Measurements from ENCODE around the gene IL1RN. TPM values are rescaled to one million over a fixed set of nuclear protein-coding genes. Genes with fewer than 3 reads are reported as not detected.

Gene IL1RN
- total and polyA plus RNA-seq, 2 of the 4 experiments (the other 2 are of a cell fraction) = not detected

DNA sequence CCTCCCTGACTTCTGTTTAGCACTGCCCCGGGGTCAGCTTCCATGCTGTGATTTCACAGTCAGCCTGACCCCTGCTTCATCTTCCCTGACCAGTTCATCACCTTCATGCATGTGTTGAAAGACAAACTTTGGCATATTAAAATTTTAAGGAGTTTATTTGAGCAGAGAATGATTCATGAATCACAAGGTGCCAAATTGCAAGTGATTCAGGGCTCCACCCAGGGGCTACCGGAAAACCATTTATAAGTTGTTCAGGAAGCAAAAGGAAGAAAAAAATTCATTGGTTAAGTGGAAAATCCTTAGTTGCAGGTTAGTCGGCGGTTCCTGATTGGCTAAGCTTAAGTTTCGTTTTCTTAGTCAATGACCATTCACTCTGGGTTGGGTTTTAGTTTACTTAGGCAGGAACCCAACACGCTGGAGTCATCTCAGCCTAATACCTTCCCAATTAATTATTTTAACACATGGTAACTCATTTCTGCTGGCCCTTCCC is 49.0 kb upstream of the IL1RN start:
- Histone ChIP-seq H3K18ac (ENCODE audit: low read depth, low read length) (no peak overlapping the region), H3K4me3 (ENCODE audit: insufficient read depth, low read depth, low read length) (no peak overlapping the region), H2BK120ac (ENCODE audit: low read depth, low read length) (no peak overlapping the region), H2AK9ac (replicated peaks; ENCODE audit: low read depth, low read length, poor library complexity) (no peak overlapping the region), H3K14ac (replicated peaks; ENCODE audit: low read depth, low read length) (no peak overlapping the region), H3K9me3 (ENCODE audit: control insufficient read depth, insufficient read depth, low read length) (no peaks in the 10 kb centered on the region), H2BK5ac (ENCODE audit: low read depth, low read length, poor library complexity, severe bottlenecking) (no peak overlapping the region), H2BK20ac (ENCODE audit: low read depth, low read length) (no peak overlapping the region), H3K9me1 (ENCODE audit: insufficient read depth, low read length) (no peaks in the 10 kb centered on the region), H2AK5ac (ENCODE audit: low read depth, low read length) (no peak overlapping the region), H3K56ac (ENCODE audit: extremely low read depth, insufficient read depth, low read length) (no peak overlapping the region), H3K27ac (ENCODE audit: insufficient read depth, low read length) (no peak overlapping the region), H2BK15ac (ENCODE audit: low read depth, low read length) (no peak overlapping the region), H4K8ac (ENCODE audit: low read depth in 2 of 2, low read length in 2 of 2) (no peak overlapping the region), H3K9ac (ENCODE audit: low read depth, low read length) (no peak overlapping the region), H4K91ac (ENCODE audit: insufficient read depth, low read depth, low read length) (no peak overlapping the region), H3K36me3 (ENCODE audit: control insufficient read depth, insufficient read depth, low read length) (no peaks in the 10 kb centered on the region), H3K4ac (ENCODE audit: low read depth, low read length) (no peak overlapping the region), H3K79me1 (ENCODE audit: low read depth in 1 of 2, low read length in 2 of 2) (no peaks in the 10 kb centered on the region), H3K4me1 (ENCODE audit: control insufficient read depth, insufficient read depth, low read length) (no peaks in the 10 kb centered on the region), H4K20me1 (ENCODE audit: insufficient read depth, low read length) (no peaks in the 10 kb centered on the region), H2AFZ (replicated peaks; ENCODE audit: low read length, poor library complexity) (no peak overlapping the region), H4K5ac (ENCODE audit: low read depth, low read length) (no peak overlapping the region), H3K4me2 (ENCODE audit: low read depth, low read length) (no peak overlapping the region), H3K23ac (ENCODE audit: low read depth, low read length) (no peak overlapping the region), H3K27me3 (ENCODE audit: control insufficient read depth, insufficient read depth, low read length) (peaks cover 18% of the 10 kb centered on the region)
- dilution Hi-C loops (cut with HindIII; ENCODE audit: low sequenced_read_pairs, unreplicated experiment) (no loop called here), in situ Hi-C loops (cut with MboI; ENCODE audit: low sequenced_read_pairs) (no loop called here), intact Hi-C loops (cut with micrococcal nuclease) (no loop called here)
- no TSS peak for BruUV-seq (replicated peaks)
- no CpG with 5 or more reads among the region's 6 CpGs for WGBS, 2 experiments (ENCODE audit: extremely low coverage in 2 of 2, insufficient read length in 1 of 2)
- DNase-seq = no peak
- ATAC-seq (ENCODE audit: low read depth) = no peak
- POLR2A ChIA-PET (ENCODE audit: unreplicated experiment) = no interaction called here
- CTCF ChIA-PET = no interaction called here
- TF ChIP-seq, protein P1, sequence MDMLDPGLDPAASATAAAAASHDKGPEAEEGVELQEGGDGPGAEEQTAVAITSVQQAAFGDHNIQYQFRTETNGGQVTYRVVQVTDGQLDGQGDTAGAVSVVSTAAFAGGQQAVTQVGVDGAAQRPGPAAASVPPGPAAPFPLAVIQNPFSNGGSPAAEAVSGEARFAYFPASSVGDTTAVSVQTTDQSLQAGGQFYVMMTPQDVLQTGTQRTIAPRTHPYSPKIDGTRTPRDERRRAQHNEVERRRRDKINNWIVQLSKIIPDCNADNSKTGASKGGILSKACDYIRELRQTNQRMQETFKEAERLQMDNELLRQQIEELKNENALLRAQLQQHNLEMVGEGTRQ (IDR thresholded peaks at IDR 0.05; ENCODE audit: low read depth, low read length) = no peak
- TF ChIP-seq MAZ (IDR thresholded peaks at IDR 0.05; ENCODE audit: borderline replicate concordance, low read depth, low read length) = no peak
- TF ChIP-seq MXI1 (IDR thresholded peaks at IDR 0.05; ENCODE audit: borderline replicate concordance, low read depth, low read length) = no peak
- no peak for TF ChIP-seq CEBPB (IDR thresholded peaks at IDR 0.05; ENCODE audit: low read depth, low read length)
- TF ChIP-seq CHD1 (IDR thresholded peaks at IDR 0.05; ENCODE audit: low read depth, low read length) = no peak
- no peak for TF ChIP-seq POLR2A (IDR thresholded peaks at IDR 0.05; ENCODE audit: low read depth, low read length)
- TF ChIP-seq RCOR1 (IDR thresholded peaks at IDR 0.05; ENCODE audit: insufficient replicate concordance, low read length) = no peak
- TF ChIP-seq NFE2L2 (IDR thresholded peaks at IDR 0.05; ENCODE audit: low read depth, low read length) = no peak

Data from IMR-90 (cell line).